Measurements from ENCODE around the gene SBF2.

- TF ChIP-seq, protein P1, sequence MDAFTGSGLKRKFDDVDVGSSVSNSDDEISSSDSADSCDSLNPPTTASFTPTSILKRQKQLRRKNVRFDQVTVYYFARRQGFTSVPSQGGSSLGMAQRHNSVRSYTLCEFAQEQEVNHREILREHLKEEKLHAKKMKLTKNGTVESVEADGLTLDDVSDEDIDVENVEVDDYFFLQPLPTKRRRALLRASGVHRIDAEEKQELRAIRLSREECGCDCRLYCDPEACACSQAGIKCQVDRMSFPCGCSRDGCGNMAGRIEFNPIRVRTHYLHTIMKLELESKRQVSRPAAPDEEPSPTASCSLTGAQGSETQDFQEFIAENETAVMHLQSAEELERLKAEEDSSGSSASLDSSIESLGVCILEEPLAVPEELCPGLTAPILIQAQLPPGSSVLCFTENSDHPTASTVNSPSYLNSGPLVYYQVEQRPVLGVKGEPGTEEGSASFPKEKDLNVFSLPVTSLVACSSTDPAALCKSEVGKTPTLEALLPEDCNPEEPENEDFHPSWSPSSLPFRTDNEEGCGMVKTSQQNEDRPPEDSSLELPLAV (CRISPR knock-in tag; conservative IDR thresholded peaks at IDR 0.05; ENCODE audit: low read depth): no peak
- TF ChIP-seq, protein P2, sequence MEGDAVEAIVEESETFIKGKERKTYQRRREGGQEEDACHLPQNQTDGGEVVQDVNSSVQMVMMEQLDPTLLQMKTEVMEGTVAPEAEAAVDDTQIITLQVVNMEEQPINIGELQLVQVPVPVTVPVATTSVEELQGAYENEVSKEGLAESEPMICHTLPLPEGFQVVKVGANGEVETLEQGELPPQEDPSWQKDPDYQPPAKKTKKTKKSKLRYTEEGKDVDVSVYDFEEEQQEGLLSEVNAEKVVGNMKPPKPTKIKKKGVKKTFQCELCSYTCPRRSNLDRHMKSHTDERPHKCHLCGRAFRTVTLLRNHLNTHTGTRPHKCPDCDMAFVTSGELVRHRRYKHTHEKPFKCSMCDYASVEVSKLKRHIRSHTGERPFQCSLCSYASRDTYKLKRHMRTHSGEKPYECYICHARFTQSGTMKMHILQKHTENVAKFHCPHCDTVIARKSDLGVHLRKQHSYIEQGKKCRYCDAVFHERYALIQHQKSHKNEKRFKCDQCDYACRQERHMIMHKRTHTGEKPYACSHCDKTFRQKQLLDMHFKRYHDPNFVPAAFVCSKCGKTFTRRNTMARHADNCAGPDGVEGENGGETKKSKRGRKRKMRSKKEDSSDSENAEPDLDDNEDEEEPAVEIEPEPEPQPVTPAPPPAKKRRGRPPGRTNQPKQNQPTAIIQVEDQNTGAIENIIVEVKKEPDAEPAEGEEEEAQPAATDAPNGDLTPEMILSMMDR (CRISPR knock-in tag; IDR thresholded peaks at IDR 0.05): no peak
- TF ChIP-seq ZC3H4 (CRISPR knock-in tag; IDR thresholded peaks at IDR 0.05; ENCODE audit: borderline replicate concordance): no peak
- TF ChIP-seq U2AF1 (optimal IDR thresholded peaks at IDR 0.05; ENCODE audit: low read depth, low read length): no peak
- TF ChIP-seq ZMYM2 (CRISPR knock-in tag; IDR thresholded peaks at IDR 0.05): no peak
- no peak for TF ChIP-seq SMARCC2 (IDR thresholded peaks at IDR 0.05)
- TF ChIP-seq POLR2AphosphoS5 (IDR thresholded peaks at IDR 0.05; ENCODE audit: low read depth, low read length): no peak
Measured at GRCh38 chr11:10050561-10050960, 243.5 kb downstream of the SBF2 start.
